GM23338 (cell line): Measurements from ENCODE around the gene CRACR2B. TPM values are rescaled to one million over a fixed set of nuclear protein-coding genes. Genes with fewer than 3 reads are reported as not detected.

Experiments used
- ATAC-seq: fragments of 200-7000 bp; cut with Tn5 transposase; 3 replicates; pipeline ENCODE4 v1.9.1; 2020
- DNase-seq: peaks from one replicate; pipeline ENCODE4 v3.0.0-alpha.2; 2015; ENCODE audit warnings: low spot score
- H2AFZ ChIP-seq: fragments of 200-600 bp; sonication (generic); 2 replicates; pipeline ENCODE4 v1.8.0; 2016; ENCODE audit warnings: antibody characterized with exemption, mild to moderate bottlenecking, moderate library complexity
- H3F3A ChIP-seq: fragments of 200-600 bp; sonication (generic); replicated peaks from 2 replicates; pipeline ENCODE4 v1.8.0; 2017; ENCODE audit warnings: antibody characterized with exemption, mixed run types, low read depth
- H3K27ac ChIP-seq: fragments of 200-600 bp; sonication (generic); 2 replicates; pipeline ENCODE4 v1.6.1; 2016; ENCODE audit warnings: low read depth
- H3K27me3 ChIP-seq: fragments of 200-600 bp; sonication (generic); 2 replicates; pipeline ENCODE4 v1.8.0; 2016; ENCODE audit warnings: mild to moderate bottlenecking, mixed run types, moderate library complexity; ENCODE audit not compliant: insufficient read depth
- H3K36me3 ChIP-seq: fragments of 200-600 bp; sonication (generic); 2 replicates; pipeline ENCODE4 v1.8.0; 2016; ENCODE audit warnings: mild to moderate bottlenecking; ENCODE audit not compliant: insufficient read depth
- H3K4me1 ChIP-seq: fragments of 200-600 bp; sonication (generic); 2 replicates; pipeline ENCODE4 v1.8.0; 2016; ENCODE audit warnings: mild to moderate bottlenecking, moderate library complexity; ENCODE audit not compliant: insufficient read depth
- H3K4me2 ChIP-seq: fragments of 200-600 bp; sonication (generic); 2 replicates; pipeline ENCODE4 v1.7.1; 2017; ENCODE audit warnings: mixed run types
- H3K4me3 ChIP-seq: fragments of 200-600 bp; sonication (generic); 2 replicates; pipeline ENCODE4 v1.6.1; 2016; ENCODE audit warnings: mixed run types
- H3K79me2 ChIP-seq: fragments of 200-600 bp; sonication (generic); replicated peaks from 2 replicates; pipeline ENCODE4 v1.8.0; 2017; ENCODE audit warnings: mild to moderate bottlenecking; ENCODE audit not compliant: insufficient read depth
- H3K9me2 ChIP-seq: fragments of 200-600 bp; sonication (generic); 2 replicates; pipeline ENCODE4 v1.8.0; 2017; ENCODE audit not compliant: insufficient read depth
- H4K20me1 ChIP-seq: fragments of 200-600 bp; sonication (generic); replicated peaks from 2 replicates; pipeline ENCODE4 v1.8.0; 2017; ENCODE audit warnings: mild to moderate bottlenecking; ENCODE audit not compliant: insufficient read depth
- H3K27ac Mint-ChIP-seq: 2 replicates; pipeline ENCODE4 v1.8.0; 2020; ENCODE audit warnings: inconsistent platforms, mild to moderate bottlenecking, moderate library complexity, mixed read lengths
- H3K27me3 Mint-ChIP-seq: 3 replicates; pipeline ENCODE4 v1.8.0; 2022; ENCODE audit warnings: low read depth, mild to moderate bottlenecking, moderate library complexity, mixed read lengths, inconsistent platforms; ENCODE audit not compliant: insufficient read depth, poor library complexity
- H3K36me3 Mint-ChIP-seq: 3 replicates; pipeline ENCODE4 v1.8.0; 2021; ENCODE audit warnings: low read depth, mild to moderate bottlenecking, inconsistent platforms, moderate library complexity, mixed read lengths
- H3K4me1 Mint-ChIP-seq: 3 replicates; pipeline ENCODE4 v1.8.0; 2020; ENCODE audit warnings: mild to moderate bottlenecking, inconsistent platforms, mixed read lengths
- H3K4me3 Mint-ChIP-seq: 3 replicates; pipeline ENCODE4 v1.8.0; 2021; ENCODE audit warnings: moderate library complexity, mild to moderate bottlenecking, inconsistent platforms, mixed read lengths
- H3K9me3 Mint-ChIP-seq: 3 replicates; pipeline ENCODE4 v1.8.0; 2020; ENCODE audit warnings: moderate library complexity, mild to moderate bottlenecking, inconsistent platforms, mixed read lengths
- CREB1 ChIP-seq: fragments of 250-450 bp; sonication (Bioruptor Pico); IDR thresholded peaks from 2 replicates; pipeline ENCODE4 v1.5.0; 2020; ENCODE audit warnings: low read depth, mild to moderate bottlenecking, moderate library complexity
- CTCF ChIP-seq, 2 experiments: fragments of 200-600 bp in 1 of 2; sonication (generic) in 1 of 2; conservative IDR thresholded peaks; 2 replicates each; pipeline versions ENCODE4 v1.5.1 to v1.6.1; 2016 to 2017; ENCODE audit warnings: antibody characterized with exemption in 2 of 2, low read depth in 2 of 2, mild to moderate bottlenecking in 2 of 2, moderate library complexity in 1 of 2
- ETS1 ChIP-seq: IDR thresholded peaks from 2 replicates; pipeline ENCODE4 v1.6.1; 2016; ENCODE audit warnings: antibody characterized with exemption
- EZH2 ChIP-seq: fragments of 200-600 bp; sonication (generic); IDR thresholded peaks from one replicate; pipeline ENCODE4 v1.8.0; 2017; ENCODE audit warnings: antibody characterized with exemption, mild to moderate bottlenecking, low read depth; ENCODE audit not compliant: unreplicated experiment
- EZH2phosphoT487 ChIP-seq: fragments of 200-600 bp; sonication (generic); IDR thresholded peaks from one replicate; pipeline ENCODE4 v1.8.1; 2018; ENCODE audit warnings: antibody characterized with exemption; ENCODE audit not compliant: unreplicated experiment
- NANOG ChIP-seq: IDR thresholded peaks from 2 replicates; pipeline ENCODE4 v1.6.1; 2016; ENCODE audit warnings: antibody characterized with exemption, borderline replicate concordance
- POLR2AphosphoS5 ChIP-seq: IDR thresholded peaks from 2 replicates; pipeline ENCODE4 v1.6.1; 2016; ENCODE audit warnings: antibody characterized with exemption, low read depth
- REST ChIP-seq: IDR thresholded peaks from one replicate; pipeline ENCODE4 v1.6.1; 2018; ENCODE audit warnings: antibody characterized with exemption; ENCODE audit not compliant: unreplicated experiment
- STAT1 ChIP-seq: IDR thresholded peaks from one replicate; pipeline ENCODE4 v1.6.1; 2016; ENCODE audit warnings: antibody characterized with exemption; ENCODE audit not compliant: unreplicated experiment
- ZNF114 ChIP-seq: fragments of 250-450 bp; sonication (Bioruptor Pico); IDR thresholded peaks from 2 replicates; pipeline ENCODE4 v1.5.0; 2020; ENCODE audit warnings: mild to moderate bottlenecking, moderate library complexity
- ZNF331 ChIP-seq: fragments of 250-450 bp; sonication (Bioruptor Pico); IDR thresholded peaks from 2 replicates; pipeline ENCODE4 v1.5.0; 2020; ENCODE audit warnings: low read depth, mild to moderate bottlenecking, moderate library complexity
- polyA plus RNA-seq: library from polyadenylated mRNA; unstranded; fragments of >200 nt; fragmentation: Nextera tagmentation; extraction: Ambion mirVana; gene quantifications from 2 replicates; pipeline ENCODE4 v1.2.1, GENCODE V29; 2016
- total RNA-seq: library from RNA; depleted of rRNA; stranded (reverse); fragments of >200 nt; shearing (Covaris generic); gene quantifications from 2 replicates; pipeline ENCODE4 v1.2.3, GENCODE V29; 2014

Gene CRACR2B
- total and polyA plus RNA-seq, 2 experiments from 2014 or later, result 55.9 to 64.1 TPM

- peak overlapping the region; percentile 71 for H3K4me3 Mint-ChIP-seq
- H4K20me1 ChIP-seq, result peaks cover 17% of the 10 kb centered on the region
- peak overlapping the region; percentile 89 for H3K4me3 ChIP-seq
- H2AFZ ChIP-seq, result no peak overlapping the region
- H3K4me2 ChIP-seq, result peak overlapping the region; percentile 97
- H3K36me3 ChIP-seq, result no peaks in the 10 kb centered on the region
- ATAC-seq (peak; percentile 5), DNase-seq (no peak)
- 0 out of 2 replicates have a peak, but pooled peaks cover 3% of the 10 kb centered on the region for H3K79me2 ChIP-seq
- H3K36me3 Mint-ChIP-seq, result no peaks in the 10 kb centered on the region
- H3K9me2 ChIP-seq, result no peaks in the 10 kb centered on the region
- H3K27me3 ChIP-seq, result no peaks in the 10 kb centered on the region
- peaks cover 26% of the 10 kb centered on the region for H3K4me1 ChIP-seq
- H3K27me3 Mint-ChIP-seq, result peaks cover 15% of the 10 kb centered on the region
- TF ChIP-seq STAT1 (no peak), POLR2AphosphoS5 (no peak; the same call in 1 of the 2 replicates), EZH2 (no peak), CTCF (conservative IDR thresholded peaks at IDR 0.05; ENCODE audit: low read depth in 2 of 2) (no peak), NANOG (no peak), ZNF331 (CRISPR knock-in tag) (no peak), REST (no peak), ZNF114 (CRISPR knock-in tag) (no peak), CREB1 (CRISPR knock-in tag) (no peak), EZH2phosphoT487 (no peak), ETS1 (no peak)
- 0 out of 2 replicates have a peak, but pooled peaks cover 5% of the 10 kb centered on the region for H3F3A ChIP-seq
- peaks cover 25% of the 10 kb centered on the region for H3K4me1 Mint-ChIP-seq
- H3K27ac ChIP-seq, result no peak overlapping the region
- no peaks in the 10 kb centered on the region for H3K9me3 Mint-ChIP-seq
- H3K27ac Mint-ChIP-seq, result no peak overlapping the region
Measured at GRCh38 chr11:849951-850774, 22.4 kb downstream of the CRACR2B start.
